Motor neuron (in vitro differentiated cells): Measurements from ENCODE around the gene MOSMO. TPM values are rescaled to one million over a fixed set of nuclear protein-coding genes. Genes with fewer than 3 reads are reported as not detected.

Experiments used
- ATAC-seq, 8 experiments: fragments of 200-7000 bp; cut with Tn5 transposase; replicated peaks in 6 of 8; 2 replicates each; pipeline ENCODE4 v1.8.0; 2021; ENCODE audit warnings: mild to moderate bottlenecking in 8 of 8, moderate library complexity in 8 of 8
- H3K27ac ChIP-seq, 2 donors: fragments of 250-450 bp; sonication (Bioruptor Pico); 2 replicates each; pipeline ENCODE4 v1.9.0; 2021; ENCODE audit warnings: antibody characterized with exemption in 2 of 2, mild to moderate bottlenecking in 2 of 2, moderate library complexity in 1 of 2
- H3K4me1 ChIP-seq, 2 donors: fragments of 250-450 bp; sonication (Bioruptor Pico); replicated peaks in 1 of 2; 2 replicates each; pipeline ENCODE4 v1.6.1; 2021; ENCODE audit warnings: antibody characterized with exemption in 2 of 2, mild to moderate bottlenecking in 2 of 2, moderate library complexity in 1 of 2
- H3K4me3 ChIP-seq, 5 donors: fragments of 250-450 bp; sonication (Bioruptor Pico); 2 replicates each; pipeline ENCODE4 v1.9.0; 2021; ENCODE audit warnings: antibody characterized with exemption in 5 of 5, mild to moderate bottlenecking in 5 of 5, moderate library complexity in 4 of 5
- WGBS, 10 experiments: fragments of 450-650 bp; shearing (Covaris generic); methylation state at CpG; one replicate each; pipeline ENCODE4 v1.0.0; 2022; 5-methylcytosine and 5-hydroxymethylcytosine counted together
- in situ Hi-C, 9 experiments: fragments of 400-800 bp; cut with MboI; loops; one replicate each; pipeline ENCODE4 v1.15.0; 2021; ENCODE audit warnings: low sequenced_read_pairs in 9 of 9, low pct_unique_long_range_greater_than_20kb in 2 of 9; ENCODE audit not compliant: unreplicated experiment in 9 of 9
- total RNA-seq, 8 experiments: library from RNA; unstranded; fragments of 300-600 nt; gene quantifications; 2 replicates each; pipeline versions ENCODE4 v1.2.3 to v1.2.4, GENCODE V29; 2022

MOSMO gene
- total RNA-seq: 10 to 100 TPM; 13.4 to 25.4 (median 17.2) TPM

- peak; percentile 86 to 96 (median 90) for ATAC-seq
- 0 to 2% (median 0%) methylated on average over 1 to 14 of the region's 78 CpGs; no CpG with 5 or more reads in 3 of the 10 experiments for WGBS, 10 experiments
- H3K4me3 ChIP-seq: peak within 1 kb of the TSS; percentile 66 to 97 (median 95)
- in situ Hi-C loops: loop anchor here in 4 of 9 experiments (10.0 to 25.0 kb wide), 6 partner anchors 67 to 287 kb away; partner anchors contain the start of genes POLR3E (in 1 of the 4) and VWA3A (in 1 of the 4)
- peak within 1 kb of the TSS; percentile 88 to 93 for H3K27ac ChIP-seq
- peaks cover 24% of the 10 kb centered on the region in 2 donors for H3K4me1 ChIP-seq
These were observed at the start of gene MOSMO for GRCh38 chr16:22007509-22008214. Gene MOSMO (plus strand): TSS chr16:22008111. CDS start chr16:22008302, 191 bp downstream.

DNA sequence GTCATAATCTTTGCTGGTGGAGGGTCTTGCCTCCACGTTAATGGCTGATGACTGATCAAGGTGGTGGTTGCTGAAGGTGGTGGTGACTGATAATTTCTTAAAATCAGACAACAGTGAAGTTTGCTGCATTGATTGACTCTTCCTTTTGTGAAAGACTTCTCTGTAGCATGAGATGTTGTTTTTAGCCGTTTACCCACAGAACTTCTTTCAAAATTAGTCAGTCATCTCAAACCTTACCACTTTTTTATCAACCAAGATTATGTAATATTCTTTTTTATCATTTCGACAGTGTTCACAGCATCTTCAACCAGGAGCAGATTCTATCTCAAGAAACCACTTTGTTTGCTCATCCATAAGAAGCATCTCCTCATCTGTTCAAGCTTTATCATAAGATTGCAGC, 48.9 kb upstream of the MOSMO start:
- no peak for ATAC-seq
- Histone ChIP-seq H3K4me1 (peaks cover 0 to 7% of the 10 kb centered on the region in 2 donors), H3K27ac (no peak overlapping the region), H3K4me3 (no peak overlapping the region)
- in situ Hi-C loops: no loop called here
- 78 to 100% (median 90%) methylated on average over 1 to 3 of the region's 3 CpGs; no CpG with 5 or more reads in 1 of the 10 experiments for WGBS, 10 experiments

DNA sequence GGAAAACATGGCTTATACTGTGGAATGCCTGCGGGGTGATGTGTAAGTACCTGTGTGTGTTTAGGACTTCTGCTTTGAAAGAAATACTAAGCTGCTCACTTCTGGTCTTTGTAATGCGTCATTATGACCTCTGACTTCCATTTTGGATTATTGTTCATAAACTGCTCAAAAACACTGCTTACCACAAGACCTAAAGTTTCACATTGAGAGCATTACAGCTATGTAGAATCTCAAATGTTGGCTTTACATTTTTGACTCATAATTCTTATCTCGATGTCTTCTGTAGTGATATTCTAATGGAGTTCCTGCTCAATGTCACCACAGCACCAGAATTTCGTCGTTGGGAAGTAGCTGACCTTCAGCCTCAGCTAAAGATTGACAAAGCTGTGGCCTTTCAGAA, 45.4 kb upstream of the MOSMO start:
- H3K27ac ChIP-seq: no peak overlapping the region
- no peak for ATAC-seq
- WGBS, 10 experiments: 90 to 100% (median 95%) methylated on average over 1 to 5 of the region's 5 CpGs
- in situ Hi-C loops: no loop called here
- H3K4me3 ChIP-seq: no peak overlapping the region
- H3K4me1 ChIP-seq: no peaks in the 10 kb centered on the region

- Histone ChIP-seq H3K27ac (no peak overlapping the region), H3K4me1 (no peaks in the 10 kb centered on the region), H3K4me3 (no peak overlapping the region)
- in situ Hi-C loops: no loop called here
- ATAC-seq: no peak
- 88 to 100% (median 98%) methylated on average over 2 to 3 of the region's 3 CpGs; no CpG with 5 or more reads in 2 of the 10 experiments for WGBS, 10 experiments
These were observed 44.0 kb upstream of the MOSMO start for GRCh38 chr16:21963887-21964286.

DNA sequence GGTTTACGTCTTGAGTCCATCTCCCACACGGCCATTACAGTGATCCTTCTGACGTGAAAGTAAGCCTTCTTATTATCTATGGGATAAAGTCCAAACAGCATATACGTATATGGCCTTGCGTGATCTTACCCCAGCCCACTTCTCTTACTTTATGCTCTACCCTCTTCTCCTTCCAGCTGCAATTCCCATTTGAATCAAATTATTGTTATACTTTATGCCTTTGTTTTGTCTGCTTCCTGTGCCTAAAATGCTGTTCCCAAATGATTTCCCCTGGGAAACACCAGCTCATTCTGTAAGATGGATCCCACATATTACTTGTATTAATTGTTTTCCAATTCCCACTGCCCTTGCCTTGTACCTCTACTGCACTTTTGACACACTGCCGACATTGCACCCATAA, 43.6 kb upstream of the MOSMO start:
- H3K27ac ChIP-seq: no peak overlapping the region
- in situ Hi-C loops: no loop called here
- WGBS, 10 experiments: 88 to 100% (median 100%) methylated on average over 1 to 6 of the region's 6 CpGs; no CpG with 5 or more reads in 1 of the 10 experiments
- H3K4me1 ChIP-seq: no peaks in the 10 kb centered on the region
- no peak overlapping the region for H3K4me3 ChIP-seq
- no peak for ATAC-seq

- no peak overlapping the region for H3K27ac ChIP-seq
These were observed 36.1 kb upstream of the MOSMO start for GRCh38 chr16:21971856-21972255.

DNA sequence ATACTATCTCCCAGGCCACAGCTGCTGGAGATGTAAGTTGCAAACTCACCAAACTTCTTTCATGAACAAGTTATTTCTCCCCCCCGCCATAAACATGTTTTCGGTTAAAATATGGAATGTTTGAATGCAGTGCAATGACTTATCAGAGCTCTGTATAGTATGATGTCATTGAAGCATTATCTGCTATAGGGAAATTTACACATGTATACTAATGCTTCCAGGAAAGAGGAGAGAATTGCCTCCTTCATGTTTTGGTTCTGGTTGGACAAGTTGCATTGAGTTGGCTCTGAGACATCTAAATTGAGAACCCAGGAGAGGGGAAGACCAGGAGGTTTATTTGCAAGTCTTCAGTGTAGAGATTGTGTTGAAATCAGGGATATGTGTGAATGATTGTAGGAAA, 34.0 kb upstream of the MOSMO start:
- WGBS, 10 experiments: 86 to 100% (median 96%) methylated on average over 2 of the region's 2 CpGs; no CpG with 5 or more reads in 3 of the 10 experiments
- no peak for ATAC-seq
- no peak overlapping the region for H3K27ac ChIP-seq
- in situ Hi-C loops: no loop called here
- no peak overlapping the region for H3K4me3 ChIP-seq
- no peaks in the 10 kb centered on the region for H3K4me1 ChIP-seq

More at GRCh38 chr16:21971856-21972255, 36.1 kb upstream of the MOSMO start:
- peak in 1 of 8 experiments; percentile 38 for ATAC-seq
- in situ Hi-C loops: no loop called here
- 88 to 100% (median 100%) methylated on average over 1 to 3 of the region's 4 CpGs; no CpG with 5 or more reads in 2 of the 10 experiments for WGBS, 10 experiments
- no peak overlapping the region for H3K4me3 ChIP-seq
- no peaks in the 10 kb centered on the region for H3K4me1 ChIP-seq

DNA sequence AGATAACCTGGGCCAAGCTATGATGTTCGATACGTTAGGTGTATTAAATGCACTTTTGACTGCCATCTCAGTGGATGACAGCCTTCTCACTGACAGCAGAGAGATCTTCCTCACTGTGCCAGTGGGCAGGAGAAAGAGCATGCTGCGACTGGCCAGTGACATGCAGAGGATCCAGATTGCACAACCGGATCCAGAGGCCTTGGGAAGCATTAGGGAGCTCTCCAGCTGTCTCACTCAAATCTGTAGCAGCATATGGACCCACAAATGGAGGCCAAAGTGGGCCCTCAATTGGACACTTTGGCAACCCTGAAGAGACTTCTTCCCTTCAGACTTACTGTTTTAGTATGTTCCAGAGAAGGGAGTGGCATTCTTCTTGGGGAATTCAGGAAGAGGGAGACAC, 27.9 kb upstream of the MOSMO start:
- ATAC-seq: no peak

GRCh38 chr16:21982108-21982507, 25.8 kb upstream of the MOSMO start:
- in situ Hi-C loops: loop anchor here in 1 of 9 experiments (25.0 kb wide), 1 partner anchor 105 kb away; the partner anchor contains the start of gene VWA3A
- no peak for ATAC-seq

More for the DNA sequence above, 27.9 kb upstream of the MOSMO start:
- H3K27ac ChIP-seq: no peak overlapping the region
- no peaks in the 10 kb centered on the region for H3K4me1 ChIP-seq
- no peak overlapping the region for H3K4me3 ChIP-seq
- in situ Hi-C loops: loop anchor here in 1 of 9 experiments (25.0 kb wide), 1 partner anchor 107 kb away; the partner anchor contains the start of gene VWA3A
- 84 to 100% (median 100%) methylated on average over 1 to 4 of the region's 4 CpGs; no CpG with 5 or more reads in 5 of the 10 experiments for WGBS, 10 experiments

DNA sequence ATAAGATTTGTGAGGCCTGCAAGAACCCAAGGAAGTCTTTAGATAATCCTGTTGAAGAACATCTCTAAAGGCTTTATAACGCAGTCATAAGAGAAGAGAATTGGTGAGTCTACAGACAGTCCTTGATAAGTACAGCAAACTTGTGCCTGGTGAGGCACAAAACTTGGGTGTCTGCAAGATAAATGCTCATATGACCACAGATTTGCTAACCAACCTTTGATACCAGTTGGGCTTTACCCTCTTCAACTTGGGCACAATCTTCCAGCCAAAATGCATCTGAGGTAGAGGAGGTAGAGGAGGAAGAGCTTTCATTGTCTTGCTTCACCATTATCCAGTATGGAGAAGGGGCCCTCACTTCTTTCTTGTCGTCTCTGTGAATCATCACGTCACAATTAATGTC, 23.8 kb upstream of the MOSMO start:
- Histone ChIP-seq H3K4me1 (no peaks in the 10 kb centered on the region), H3K4me3 (no peak overlapping the region), H3K27ac (no peak overlapping the region)
- in situ Hi-C loops: loop anchor here in 1 of 9 experiments (25.0 kb wide), 1 partner anchor 103 kb away; the partner anchor contains the start of gene VWA3A
- WGBS, 10 experiments: 83 to 100% (median 100%) methylated on average over 1 to 3 of the region's 3 CpGs; no CpG with 5 or more reads in 1 of the 10 experiments
- no peak for ATAC-seq

More at GRCh38 chr16:21982108-21982507, 25.8 kb upstream of the MOSMO start:
- 92 to 100% (median 100%) methylated on average over 1 to 5 of the region's 5 CpGs; no CpG with 5 or more reads in 5 of the 10 experiments for WGBS, 10 experiments
- Histone ChIP-seq H3K4me3 (no peak overlapping the region), H3K27ac (no peak overlapping the region), H3K4me1 (no peaks in the 10 kb centered on the region)

DNA sequence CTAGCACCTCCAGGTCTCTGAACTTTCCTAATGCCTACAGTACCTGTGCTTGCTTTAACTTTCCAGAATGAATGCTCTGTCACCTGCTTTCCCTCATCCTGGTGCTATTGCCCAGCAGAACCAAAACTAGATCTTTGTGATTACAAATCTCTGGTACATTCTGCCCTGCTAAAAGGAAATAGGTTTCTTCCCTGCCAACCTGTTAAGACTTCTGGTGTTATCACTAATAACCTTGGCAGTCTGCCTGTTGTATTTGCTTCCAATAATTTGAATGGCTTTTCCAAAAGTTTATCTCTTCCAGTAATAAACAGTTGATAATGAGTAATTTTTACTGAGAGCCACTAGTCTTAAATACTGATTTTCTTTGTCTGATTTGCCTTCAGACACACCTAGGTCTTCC, 22.4 kb upstream of the MOSMO start:
- in situ Hi-C loops: loop anchor here in 1 of 9 experiments (25.0 kb wide), 1 partner anchor 102 kb away; the partner anchor contains the start of gene VWA3A
- H3K4me1 ChIP-seq: no peaks in the 10 kb centered on the region
- H3K4me3 ChIP-seq: no peak overlapping the region
- ATAC-seq: no peak
- H3K27ac ChIP-seq: no peak overlapping the region

DNA sequence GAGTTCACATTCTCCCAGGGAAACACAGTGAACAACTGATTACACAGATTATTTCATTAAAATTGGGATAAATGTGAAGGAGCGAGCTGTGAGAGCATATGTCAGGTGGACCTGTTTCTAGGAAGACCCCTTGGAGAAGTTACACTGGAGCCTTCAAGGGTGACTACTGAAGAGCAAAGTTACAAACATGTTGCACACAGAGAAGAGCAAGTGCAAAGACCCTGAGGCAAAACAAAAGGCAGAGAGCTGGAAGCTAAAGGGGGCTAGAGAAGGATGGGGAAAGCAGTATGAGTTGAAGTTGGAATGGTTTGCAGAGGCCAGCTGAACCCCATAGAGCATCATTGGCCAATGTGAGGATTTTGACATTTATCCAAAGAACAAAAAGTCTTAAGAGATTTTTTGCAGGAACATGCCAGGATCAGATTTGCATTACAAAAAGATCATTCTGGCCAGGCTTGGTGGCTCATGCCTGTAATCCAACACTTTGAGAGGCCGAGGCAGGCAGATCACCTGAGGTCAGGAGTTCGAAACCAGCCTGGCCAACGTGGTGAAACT, 21.1 kb upstream of the MOSMO start:
- H3K4me1 ChIP-seq: no peaks in the 10 kb centered on the region
- H3K27ac ChIP-seq: no peak overlapping the region
- in situ Hi-C loops: loop anchor here in 1 of 9 experiments (25.0 kb wide), 1 partner anchor 101 kb away; the partner anchor contains the start of gene VWA3A
- WGBS, 10 experiments: 80 to 100% (median 90%) methylated on average over 1 to 4 of the region's 4 CpGs; no CpG with 5 or more reads in 1 of the 10 experiments
- H3K4me3 ChIP-seq: no peak overlapping the region
- ATAC-seq: no peak

DNA sequence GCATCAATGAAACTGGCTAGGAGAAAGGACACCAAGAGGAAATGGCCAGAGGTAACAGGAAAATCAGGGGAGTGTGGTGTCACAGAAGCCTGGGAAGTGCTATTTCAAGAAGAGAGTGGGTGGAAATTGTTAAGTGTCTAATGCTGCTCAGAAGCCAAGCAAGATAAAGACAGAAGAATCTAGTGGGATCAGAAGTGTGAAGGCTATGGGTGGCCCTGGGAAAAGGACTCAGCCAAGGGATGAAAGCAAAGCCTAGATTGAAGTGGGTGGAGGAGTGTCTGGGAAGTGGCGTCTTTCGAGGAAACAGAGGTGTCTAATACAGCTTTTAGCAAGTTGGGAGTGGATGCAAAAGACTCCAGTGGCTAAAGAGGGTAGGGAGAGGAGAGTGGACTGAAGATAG, 20.4 kb upstream of the MOSMO start:
- in situ Hi-C loops: loop anchor here in 1 of 9 experiments (25.0 kb wide), 1 partner anchor 100 kb away; the partner anchor contains the start of gene VWA3A
- ATAC-seq: no peak
- Histone ChIP-seq H3K4me3 (no peak overlapping the region), H3K27ac (no peak overlapping the region), H3K4me1 (no peaks in the 10 kb centered on the region)
- 69 to 100% (median 90%) methylated on average over 1 to 2 of the region's 2 CpGs; no CpG with 5 or more reads in 1 of the 10 experiments for WGBS, 10 experiments
